ENCODE measurements around the gene C10orf67.

Gene C10orf67

GRCh38 chr10:23318359-23318758 lies 26.2 kb downstream of the C10orf67 start:
- H4K20me1 ChIP-seq (ENCODE audit: control insufficient read depth, insufficient read depth, low read depth, low read length), result no peaks in the 10 kb centered on the region
- no peaks in the 10 kb centered on the region for H3K79me2 ChIP-seq (ENCODE audit: control insufficient read depth, low read length)
- no peaks in the 10 kb centered on the region for H3K27me3 ChIP-seq (ENCODE audit: control insufficient read depth, low read length)
- peaks cover 18% of the 10 kb centered on the region; the same call in 1 of the 2 replicates for H3K9me3 ChIP-seq (ENCODE audit: control insufficient read depth, insufficient read depth, low read length)
- TF ChIP-seq, protein P1, sequence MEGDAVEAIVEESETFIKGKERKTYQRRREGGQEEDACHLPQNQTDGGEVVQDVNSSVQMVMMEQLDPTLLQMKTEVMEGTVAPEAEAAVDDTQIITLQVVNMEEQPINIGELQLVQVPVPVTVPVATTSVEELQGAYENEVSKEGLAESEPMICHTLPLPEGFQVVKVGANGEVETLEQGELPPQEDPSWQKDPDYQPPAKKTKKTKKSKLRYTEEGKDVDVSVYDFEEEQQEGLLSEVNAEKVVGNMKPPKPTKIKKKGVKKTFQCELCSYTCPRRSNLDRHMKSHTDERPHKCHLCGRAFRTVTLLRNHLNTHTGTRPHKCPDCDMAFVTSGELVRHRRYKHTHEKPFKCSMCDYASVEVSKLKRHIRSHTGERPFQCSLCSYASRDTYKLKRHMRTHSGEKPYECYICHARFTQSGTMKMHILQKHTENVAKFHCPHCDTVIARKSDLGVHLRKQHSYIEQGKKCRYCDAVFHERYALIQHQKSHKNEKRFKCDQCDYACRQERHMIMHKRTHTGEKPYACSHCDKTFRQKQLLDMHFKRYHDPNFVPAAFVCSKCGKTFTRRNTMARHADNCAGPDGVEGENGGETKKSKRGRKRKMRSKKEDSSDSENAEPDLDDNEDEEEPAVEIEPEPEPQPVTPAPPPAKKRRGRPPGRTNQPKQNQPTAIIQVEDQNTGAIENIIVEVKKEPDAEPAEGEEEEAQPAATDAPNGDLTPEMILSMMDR (IDR thresholded peaks at IDR 0.05; ENCODE audit: low read depth, low read length, poor library complexity, severe bottlenecking), result no peak
- TF ChIP-seq EZH2phosphoT487 (IDR thresholded peaks at IDR 0.05; ENCODE audit: borderline replicate concordance, low read length), result no peak
- H3K4me3 ChIP-seq (ENCODE audit: low read length), result no peak overlapping the region
- no peak overlapping the region for H3K4me2 ChIP-seq (ENCODE audit: low read length)
- H3K4me1 ChIP-seq (ENCODE audit: control insufficient read depth, low read length), result peaks cover 31% of the 10 kb centered on the region
- no peaks in the 10 kb centered on the region for H3K36me3 ChIP-seq (ENCODE audit: control insufficient read depth, low read length)
- H3K27ac ChIP-seq (ENCODE audit: low read depth, low read length), result no peak overlapping the region
- H3F3A ChIP-seq (ENCODE audit: control insufficient read depth, insufficient read depth), result no peaks in the 10 kb centered on the region
- no peaks in the 10 kb centered on the region for H3K9me2 ChIP-seq (replicated peaks; ENCODE audit: control insufficient read depth, low read length)

DNA sequence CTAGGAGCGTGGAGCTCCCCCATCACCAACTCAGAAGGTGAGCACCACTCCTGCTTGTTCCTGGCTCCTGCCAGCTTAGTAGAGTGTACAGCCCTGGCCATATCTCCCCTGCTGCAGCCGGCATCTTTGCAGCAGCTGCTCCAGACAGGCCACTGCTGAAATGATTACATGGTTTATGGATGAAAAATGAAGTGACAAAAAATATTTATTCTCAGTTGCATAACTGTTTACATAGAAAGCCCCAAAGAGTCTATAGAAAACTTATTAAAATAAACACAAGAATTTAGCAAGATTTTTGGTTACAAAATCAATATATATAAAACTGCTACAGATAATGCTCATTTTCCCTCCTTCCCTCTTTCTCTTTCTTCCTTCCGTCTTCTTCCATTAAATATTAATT lies 27.2 kb downstream of the C10orf67 start:
- H3K4me1 ChIP-seq (ENCODE audit: control insufficient read depth, low read length), result peaks cover 31% of the 10 kb centered on the region
- H3K9me3 ChIP-seq (ENCODE audit: control insufficient read depth, insufficient read depth, low read length), result peaks cover 18% of the 10 kb centered on the region; the same call in 1 of the 2 replicates
- TF ChIP-seq, protein P1 (IDR thresholded peaks at IDR 0.05; ENCODE audit: low read depth, low read length, poor library complexity, severe bottlenecking), result no peak
- TF ChIP-seq EZH2phosphoT487 (IDR thresholded peaks at IDR 0.05; ENCODE audit: borderline replicate concordance, low read length), result no peak
- no peak overlapping the region for H3K4me2 ChIP-seq (ENCODE audit: low read length)
- no peaks in the 10 kb centered on the region for H3K79me2 ChIP-seq (ENCODE audit: control insufficient read depth, low read length)
- H3K9me2 ChIP-seq (replicated peaks; ENCODE audit: control insufficient read depth, low read length), result no peaks in the 10 kb centered on the region
- no peaks in the 10 kb centered on the region for H3K36me3 ChIP-seq (ENCODE audit: control insufficient read depth, low read length)
- no peaks in the 10 kb centered on the region for H4K20me1 ChIP-seq (ENCODE audit: control insufficient read depth, insufficient read depth, low read depth, low read length)
- H3K4me3 ChIP-seq (ENCODE audit: low read length), result no peak overlapping the region
- H3K27ac ChIP-seq (ENCODE audit: low read depth, low read length), result no peak overlapping the region
- H3F3A ChIP-seq (ENCODE audit: control insufficient read depth, insufficient read depth), result no peaks in the 10 kb centered on the region
- H3K27me3 ChIP-seq (ENCODE audit: control insufficient read depth, low read length), result no peaks in the 10 kb centered on the region

DNA sequence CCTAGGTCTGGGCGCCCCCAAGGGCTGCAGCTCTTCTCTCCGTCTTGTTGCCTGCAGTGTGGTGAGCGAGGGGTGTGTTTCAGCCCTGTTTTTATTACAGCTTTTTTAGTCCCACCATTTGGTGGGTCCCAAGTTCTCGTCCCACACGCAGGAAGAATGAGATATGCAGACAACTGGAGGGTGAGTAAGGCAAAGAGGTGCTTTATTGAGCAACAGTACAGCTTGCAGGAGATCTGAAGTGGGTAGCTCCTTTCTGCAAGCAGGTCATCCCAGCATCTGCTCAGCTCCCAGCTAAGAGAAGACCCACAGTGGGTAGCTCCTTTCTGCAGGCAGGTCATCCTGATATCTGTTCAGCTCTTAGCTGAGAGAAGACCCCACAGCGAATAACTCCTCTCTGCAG lies 28.2 kb downstream of the C10orf67 start:
- H3K79me2 ChIP-seq (ENCODE audit: control insufficient read depth, low read length), result no peaks in the 10 kb centered on the region
- no peak overlapping the region for H3K4me3 ChIP-seq (ENCODE audit: low read length)
- peaks cover 18% of the 10 kb centered on the region; the same call in 1 of the 2 replicates for H3K9me3 ChIP-seq (ENCODE audit: control insufficient read depth, insufficient read depth, low read length)
- TF ChIP-seq, protein P1 (IDR thresholded peaks at IDR 0.05; ENCODE audit: low read depth, low read length, poor library complexity, severe bottlenecking), result no peak
- no peak for TF ChIP-seq EZH2phosphoT487 (IDR thresholded peaks at IDR 0.05; ENCODE audit: borderline replicate concordance, low read length)
- H3F3A ChIP-seq (ENCODE audit: control insufficient read depth, insufficient read depth), result no peaks in the 10 kb centered on the region
- peaks cover 31% of the 10 kb centered on the region for H3K4me1 ChIP-seq (ENCODE audit: control insufficient read depth, low read length)
- H4K20me1 ChIP-seq (ENCODE audit: control insufficient read depth, insufficient read depth, low read depth, low read length), result no peaks in the 10 kb centered on the region
- no peaks in the 10 kb centered on the region for H3K27me3 ChIP-seq (ENCODE audit: control insufficient read depth, low read length)
- H3K4me2 ChIP-seq (ENCODE audit: low read length), result no peak overlapping the region
- H3K36me3 ChIP-seq (ENCODE audit: control insufficient read depth, low read length), result no peaks in the 10 kb centered on the region
- no peak overlapping the region for H3K27ac ChIP-seq (ENCODE audit: low read depth, low read length)
- H3K9me2 ChIP-seq (replicated peaks; ENCODE audit: control insufficient read depth, low read length), result no peaks in the 10 kb centered on the region
